Measurements from ENCODE around the gene RAP1GDS1.

DNA sequence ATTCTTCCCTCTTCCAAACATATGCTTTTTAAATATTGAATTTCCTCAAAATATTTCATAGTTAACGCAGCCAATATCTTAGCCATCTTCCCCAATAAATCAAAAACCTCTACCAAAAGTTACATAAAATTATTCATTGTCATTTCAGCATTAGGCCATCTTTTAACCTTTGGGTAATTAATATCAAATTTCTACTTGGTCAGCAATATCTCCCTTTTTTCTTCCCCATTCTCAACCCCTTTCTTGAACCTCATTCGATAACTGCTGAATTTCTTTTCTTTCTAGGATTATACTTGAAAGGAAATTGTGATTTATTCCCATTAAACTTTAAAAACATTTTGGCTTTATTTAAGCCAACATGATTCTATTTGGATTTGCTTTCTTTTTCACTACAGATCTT lies 65.0 kb downstream of the RAP1GDS1 start:
- TF ChIP-seq, protein P1, sequence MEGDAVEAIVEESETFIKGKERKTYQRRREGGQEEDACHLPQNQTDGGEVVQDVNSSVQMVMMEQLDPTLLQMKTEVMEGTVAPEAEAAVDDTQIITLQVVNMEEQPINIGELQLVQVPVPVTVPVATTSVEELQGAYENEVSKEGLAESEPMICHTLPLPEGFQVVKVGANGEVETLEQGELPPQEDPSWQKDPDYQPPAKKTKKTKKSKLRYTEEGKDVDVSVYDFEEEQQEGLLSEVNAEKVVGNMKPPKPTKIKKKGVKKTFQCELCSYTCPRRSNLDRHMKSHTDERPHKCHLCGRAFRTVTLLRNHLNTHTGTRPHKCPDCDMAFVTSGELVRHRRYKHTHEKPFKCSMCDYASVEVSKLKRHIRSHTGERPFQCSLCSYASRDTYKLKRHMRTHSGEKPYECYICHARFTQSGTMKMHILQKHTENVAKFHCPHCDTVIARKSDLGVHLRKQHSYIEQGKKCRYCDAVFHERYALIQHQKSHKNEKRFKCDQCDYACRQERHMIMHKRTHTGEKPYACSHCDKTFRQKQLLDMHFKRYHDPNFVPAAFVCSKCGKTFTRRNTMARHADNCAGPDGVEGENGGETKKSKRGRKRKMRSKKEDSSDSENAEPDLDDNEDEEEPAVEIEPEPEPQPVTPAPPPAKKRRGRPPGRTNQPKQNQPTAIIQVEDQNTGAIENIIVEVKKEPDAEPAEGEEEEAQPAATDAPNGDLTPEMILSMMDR (IDR thresholded peaks at IDR 0.05) = no peak
- TF ChIP-seq POLR2AphosphoS5 (IDR thresholded peaks at IDR 0.05) = no peak

Data from esophagus muscularis mucosa (tissue), 3 donors.